ENCODE results near the gene ZBTB39.

- TF ChIP-seq CTCF (IDR thresholded peaks at IDR 0.05; ENCODE audit: control extremely low read depth in 1 of 3, insufficient read depth in 1 of 3, low read depth in 1 of 3, low read length in 3 of 3) (no peak), FOSL1 (IDR thresholded peaks at IDR 0.05; ENCODE audit: insufficient read depth, low read depth, low read length) (no peak), JUND (IDR thresholded peaks at IDR 0.05; ENCODE audit: low read length) (no peak)
Measured at GRCh38 chr12:56951582-56952339, 54.6 kb downstream of the ZBTB39 start.

All from H1 (cell line).